ENCODE data around the gene UBE2K. TPM values are rescaled to one million over a fixed set of nuclear protein-coding genes. Genes with fewer than 3 reads are reported as not detected.

UBE2K gene
- total RNA-seq, 2 experiments from 2014 or later, result 35.9 to 41.3 TPM

DNA sequence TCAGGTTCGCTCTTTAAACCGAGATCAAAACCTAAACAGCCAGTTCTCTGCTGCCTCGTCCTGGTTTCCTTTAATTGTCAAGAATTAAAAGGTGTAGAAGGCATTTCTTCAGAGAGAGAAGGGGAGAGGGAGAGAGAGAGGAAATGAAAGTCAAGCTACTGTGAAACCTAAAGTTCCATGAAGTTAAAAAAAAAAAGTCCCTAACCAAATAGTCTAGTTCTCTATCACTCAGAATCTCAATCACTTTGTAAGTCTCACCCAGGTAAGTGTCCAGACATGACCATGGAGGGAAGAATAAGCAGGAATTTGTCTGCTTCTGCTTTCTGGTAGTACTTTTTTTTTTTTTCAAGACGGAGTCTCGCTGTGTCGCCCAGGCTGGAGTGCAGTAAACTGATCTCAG, 40.5 kb upstream of the UBE2K start:
- Mint-ChIP-seq H3K27ac (no peak overlapping the region), H3K4me3 (no peak overlapping the region), H3K36me3 (ENCODE audit: low read depth) (no peaks in the 10 kb centered on the region), H3K27me3 (no peaks in the 10 kb centered on the region), H3K4me1 (ENCODE audit: low read depth) (no peaks in the 10 kb centered on the region), H3K9me3 (no peaks in the 10 kb centered on the region)
- no peak for TF ChIP-seq CTCF (IDR thresholded peaks at IDR 0.05)
- intact Hi-C loops (cut with DNase I, micrococcal nuclease), result no loop called here
- CTCF ChIA-PET, result interaction anchor here (0.5 kb wide), 1 partner anchor 54 kb away, joined by 3 read pairs; no protein-coding TSS in a partner anchor
- H3K4me1 ChIP-seq (ENCODE audit: insufficient read depth, low read length), result no peaks in the 10 kb centered on the region
- no peak for ATAC-seq (ENCODE audit: poor library complexity)
- H3K4me3 ChIP-seq (ENCODE audit: low read length), result no peak overlapping the region
- H3K27ac ChIP-seq (ENCODE audit: low read depth in 1 of 2, low read length in 2 of 2), result no peak overlapping the region
- no peaks in the 10 kb centered on the region for H3K27me3 ChIP-seq (ENCODE audit: control insufficient read depth in 1 of 2, insufficient read depth in 2 of 2, low read length in 2 of 2)
- H3K9me3 ChIP-seq (ENCODE audit: control insufficient read depth in 1 of 2, insufficient read depth in 1 of 2, low read length in 2 of 2), result no peaks in the 10 kb centered on the region
- H3K36me3 ChIP-seq (ENCODE audit: insufficient read depth, low read length), result no peaks in the 10 kb centered on the region
- DNase-seq, result no peak
- POLR2A ChIA-PET, result no interaction called here

GRCh38 chr4:39658756-39659155, 39.2 kb upstream of the UBE2K start:
- Mint-ChIP-seq H3K27me3 (no peaks in the 10 kb centered on the region), H3K27ac (no peak overlapping the region), H3K4me1 (ENCODE audit: low read depth) (no peaks in the 10 kb centered on the region), H3K9me3 (no peaks in the 10 kb centered on the region), H3K4me3 (no peak overlapping the region), H3K36me3 (ENCODE audit: low read depth) (no peaks in the 10 kb centered on the region)
- Histone ChIP-seq H3K27me3 (ENCODE audit: control insufficient read depth in 1 of 2, insufficient read depth in 2 of 2, low read length in 2 of 2) (no peaks in the 10 kb centered on the region), H3K27ac (ENCODE audit: low read depth in 1 of 2, low read length in 2 of 2) (no peak overlapping the region), H3K4me3 (ENCODE audit: low read length) (no peak overlapping the region), H3K9me3 (ENCODE audit: control insufficient read depth in 1 of 2, insufficient read depth in 1 of 2, low read length in 2 of 2) (no peaks in the 10 kb centered on the region), H3K4me1 (ENCODE audit: insufficient read depth, low read length) (no peaks in the 10 kb centered on the region), H3K36me3 (ENCODE audit: insufficient read depth, low read length) (no peaks in the 10 kb centered on the region)
- DNase-seq (no peak), ATAC-seq (ENCODE audit: poor library complexity) (no peak)
- POLR2A ChIA-PET, result no interaction called here
- peak; percentile 14 for TF ChIP-seq CTCF (IDR thresholded peaks at IDR 0.05)
- intact Hi-C loops (cut with DNase I, micrococcal nuclease), result loop anchor here (2.0 kb wide), 1 partner anchor 190 kb away; no protein-coding TSS in a partner anchor
- CTCF ChIA-PET, result no interaction called here

DNA sequence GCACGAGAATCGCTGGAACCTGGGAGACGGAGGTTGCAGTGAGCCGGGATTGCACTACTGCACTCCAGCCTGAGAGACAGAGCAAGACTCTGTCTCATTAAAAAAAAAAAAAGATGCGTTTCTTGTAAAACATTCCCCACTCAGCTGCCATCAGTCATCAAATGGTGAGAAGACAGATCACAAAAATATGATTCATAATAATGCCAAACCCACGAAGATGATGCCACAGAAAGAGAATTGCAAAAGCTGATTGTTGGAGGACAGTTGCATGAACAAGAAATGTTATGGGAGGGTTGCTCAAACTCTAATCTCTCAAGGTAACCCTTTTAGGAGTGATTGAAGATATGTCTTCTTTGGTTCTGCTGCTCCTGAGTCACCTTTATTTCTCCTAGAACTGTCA, 37.9 kb upstream of the UBE2K start:
- Mint-ChIP-seq H3K9me3 (no peaks in the 10 kb centered on the region), H3K4me3 (no peak overlapping the region), H3K4me1 (ENCODE audit: low read depth) (no peaks in the 10 kb centered on the region), H3K27me3 (no peaks in the 10 kb centered on the region), H3K36me3 (ENCODE audit: low read depth) (no peaks in the 10 kb centered on the region), H3K27ac (no peak overlapping the region)
- ChIA-PET CTCF (no interaction called here), POLR2A (no interaction called here)
- intact Hi-C loops (cut with DNase I, micrococcal nuclease), result no loop called here
- no peaks in the 10 kb centered on the region for H3K27me3 ChIP-seq (ENCODE audit: control insufficient read depth in 1 of 2, insufficient read depth in 2 of 2, low read length in 2 of 2)
- no peak for TF ChIP-seq CTCF (IDR thresholded peaks at IDR 0.05)
- no peak overlapping the region for H3K4me3 ChIP-seq (ENCODE audit: low read length)
- no peaks in the 10 kb centered on the region for H3K36me3 ChIP-seq (ENCODE audit: insufficient read depth, low read length)
- H3K4me1 ChIP-seq (ENCODE audit: insufficient read depth, low read length), result no peaks in the 10 kb centered on the region
- H3K27ac ChIP-seq (ENCODE audit: low read depth in 1 of 2, low read length in 2 of 2), result no peak overlapping the region
- ATAC-seq (ENCODE audit: poor library complexity) (no peak), DNase-seq (no peak)
- H3K9me3 ChIP-seq (ENCODE audit: control insufficient read depth in 1 of 2, insufficient read depth in 1 of 2, low read length in 2 of 2), result no peaks in the 10 kb centered on the region

All from CD4-positive, alpha-beta T cell (primary cell).